ENCODE results near the gene METTL27.
"Not testable (repeated sequence)": the region's sequence is repeated elsewhere in the genome, so short reads cannot be mapped to it uniquely, and the experiment has no call there.

GRCh38 chr7:73884867-73885422 lies 42.6 kb upstream of the METTL27 start:
- TF ChIP-seq, protein P1, sequence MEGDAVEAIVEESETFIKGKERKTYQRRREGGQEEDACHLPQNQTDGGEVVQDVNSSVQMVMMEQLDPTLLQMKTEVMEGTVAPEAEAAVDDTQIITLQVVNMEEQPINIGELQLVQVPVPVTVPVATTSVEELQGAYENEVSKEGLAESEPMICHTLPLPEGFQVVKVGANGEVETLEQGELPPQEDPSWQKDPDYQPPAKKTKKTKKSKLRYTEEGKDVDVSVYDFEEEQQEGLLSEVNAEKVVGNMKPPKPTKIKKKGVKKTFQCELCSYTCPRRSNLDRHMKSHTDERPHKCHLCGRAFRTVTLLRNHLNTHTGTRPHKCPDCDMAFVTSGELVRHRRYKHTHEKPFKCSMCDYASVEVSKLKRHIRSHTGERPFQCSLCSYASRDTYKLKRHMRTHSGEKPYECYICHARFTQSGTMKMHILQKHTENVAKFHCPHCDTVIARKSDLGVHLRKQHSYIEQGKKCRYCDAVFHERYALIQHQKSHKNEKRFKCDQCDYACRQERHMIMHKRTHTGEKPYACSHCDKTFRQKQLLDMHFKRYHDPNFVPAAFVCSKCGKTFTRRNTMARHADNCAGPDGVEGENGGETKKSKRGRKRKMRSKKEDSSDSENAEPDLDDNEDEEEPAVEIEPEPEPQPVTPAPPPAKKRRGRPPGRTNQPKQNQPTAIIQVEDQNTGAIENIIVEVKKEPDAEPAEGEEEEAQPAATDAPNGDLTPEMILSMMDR (conservative IDR thresholded peaks at IDR 0.05) = not testable (repeated sequence)
- not testable (repeated sequence) for TF ChIP-seq ZFX (IDR thresholded peaks at IDR 0.05)
